Astrocyte (in vitro differentiated cells and primary cell): ENCODE results near the gene KIZ. TPM values are rescaled to one million over a fixed set of nuclear protein-coding genes. Genes with fewer than 3 reads are reported as not detected.

ENCODE experiments used
- DNase-seq: peaks from one replicate; pipeline ENCODE4 v3.0.0-alpha.2; 2010; ENCODE audit warnings: low read depth
- FAIRE-seq: peaks from 2 replicates; lab custom pipeline; 2011; peaks lifted over from hg19 to GRCh38; lab: Jason Lieb, UNC
- H2AFZ ChIP-seq: 2 replicates; pipeline ENCODE4 v1.6.0; 2012; ENCODE audit warnings: low read depth, low read length, inconsistent platforms
- H3K27ac ChIP-seq: 2 replicates; pipeline ENCODE4 v1.5.1; 2011; ENCODE audit warnings: low read depth, low read length, inconsistent platforms
- H3K27me3 ChIP-seq: 2 replicates; pipeline ENCODE4 v1.6.0; 2011; ENCODE audit warnings: low read length, inconsistent platforms; ENCODE audit not compliant: insufficient read depth
- H3K36me3 ChIP-seq: 2 replicates; pipeline ENCODE4 v1.5.1; 2011; ENCODE audit warnings: low read length, inconsistent platforms; ENCODE audit not compliant: insufficient read depth
- H3K4me1 ChIP-seq: 2 replicates; pipeline ENCODE4 v1.5.1; 2011; ENCODE audit warnings: low read length, inconsistent platforms; ENCODE audit not compliant: insufficient read depth
- H3K4me2 ChIP-seq: 2 replicates; pipeline ENCODE4 v1.6.0; 2012; ENCODE audit warnings: low read length, inconsistent platforms
- H3K4me3 ChIP-seq: 2 replicates; pipeline ENCODE4 v1.5.1; 2011; ENCODE audit warnings: low read depth, mild to moderate bottlenecking, low read length, inconsistent platforms; ENCODE audit not compliant: insufficient read depth
- H3K79me2 ChIP-seq: 2 replicates; pipeline ENCODE4 v1.6.0; 2012; ENCODE audit warnings: mild to moderate bottlenecking, low read length, inconsistent platforms; ENCODE audit not compliant: insufficient read depth
- H3K9ac ChIP-seq: 2 replicates; pipeline ENCODE4 v1.6.0; 2012; ENCODE audit warnings: mild to moderate bottlenecking, low read length, inconsistent platforms
- H3K9me3 ChIP-seq: 2 replicates; pipeline ENCODE4 v1.5.1; 2012; ENCODE audit warnings: low read depth, mild to moderate bottlenecking, low read length, inconsistent platforms; ENCODE audit not compliant: insufficient read depth
- H4K20me1 ChIP-seq: 2 replicates; pipeline ENCODE4 v1.6.0; 2012; ENCODE audit warnings: low read length, inconsistent platforms; ENCODE audit not compliant: insufficient read depth
- H3K27ac Mint-ChIP-seq: one replicate; pipeline ENCODE4 v1.8.0; 2021; ENCODE audit warnings: mild to moderate bottlenecking, mixed read lengths; ENCODE audit not compliant: unreplicated experiment
- H3K27me3 Mint-ChIP-seq: one replicate; pipeline ENCODE4 v1.8.0; 2021; ENCODE audit warnings: low read depth, mixed read lengths; ENCODE audit not compliant: unreplicated experiment
- H3K36me3 Mint-ChIP-seq: one replicate; pipeline ENCODE4 v1.8.0; 2021; ENCODE audit warnings: low read depth, mixed read lengths; ENCODE audit not compliant: unreplicated experiment
- H3K4me1 Mint-ChIP-seq: one replicate; pipeline ENCODE4 v1.8.0; 2021; ENCODE audit warnings: low read depth, mixed read lengths; ENCODE audit not compliant: unreplicated experiment
- H3K4me3 Mint-ChIP-seq: one replicate; pipeline ENCODE4 v1.8.0; 2021; ENCODE audit warnings: mild to moderate bottlenecking, moderate library complexity, mixed read lengths; ENCODE audit not compliant: unreplicated experiment
- H3K9me3 Mint-ChIP-seq: one replicate; pipeline ENCODE4 v1.8.0; 2021; ENCODE audit warnings: mild to moderate bottlenecking, mixed read lengths; ENCODE audit not compliant: unreplicated experiment
- CTCF ChIP-seq: IDR thresholded peaks from 2 replicates; pipeline ENCODE4 v1.5.1; 2011; ENCODE audit warnings: low read depth, mild to moderate bottlenecking, inconsistent platforms, low read length, moderate library complexity; ENCODE audit not compliant: insufficient read depth
- EZH2 ChIP-seq: IDR thresholded peaks from 2 replicates; pipeline ENCODE4 v1.6.1; 2012; ENCODE audit warnings: mild to moderate bottlenecking, low read length, inconsistent platforms; ENCODE audit not compliant: insufficient read depth
- total RNA-seq: library from RNA; stranded (reverse); gene quantifications from 2 replicates; pipeline ENCODE4 v1.2.1, GENCODE V29; 2021

Gene KIZ
- total RNA-seq, 1 donor from 2014 or later, result 9.7 TPM

DNA sequence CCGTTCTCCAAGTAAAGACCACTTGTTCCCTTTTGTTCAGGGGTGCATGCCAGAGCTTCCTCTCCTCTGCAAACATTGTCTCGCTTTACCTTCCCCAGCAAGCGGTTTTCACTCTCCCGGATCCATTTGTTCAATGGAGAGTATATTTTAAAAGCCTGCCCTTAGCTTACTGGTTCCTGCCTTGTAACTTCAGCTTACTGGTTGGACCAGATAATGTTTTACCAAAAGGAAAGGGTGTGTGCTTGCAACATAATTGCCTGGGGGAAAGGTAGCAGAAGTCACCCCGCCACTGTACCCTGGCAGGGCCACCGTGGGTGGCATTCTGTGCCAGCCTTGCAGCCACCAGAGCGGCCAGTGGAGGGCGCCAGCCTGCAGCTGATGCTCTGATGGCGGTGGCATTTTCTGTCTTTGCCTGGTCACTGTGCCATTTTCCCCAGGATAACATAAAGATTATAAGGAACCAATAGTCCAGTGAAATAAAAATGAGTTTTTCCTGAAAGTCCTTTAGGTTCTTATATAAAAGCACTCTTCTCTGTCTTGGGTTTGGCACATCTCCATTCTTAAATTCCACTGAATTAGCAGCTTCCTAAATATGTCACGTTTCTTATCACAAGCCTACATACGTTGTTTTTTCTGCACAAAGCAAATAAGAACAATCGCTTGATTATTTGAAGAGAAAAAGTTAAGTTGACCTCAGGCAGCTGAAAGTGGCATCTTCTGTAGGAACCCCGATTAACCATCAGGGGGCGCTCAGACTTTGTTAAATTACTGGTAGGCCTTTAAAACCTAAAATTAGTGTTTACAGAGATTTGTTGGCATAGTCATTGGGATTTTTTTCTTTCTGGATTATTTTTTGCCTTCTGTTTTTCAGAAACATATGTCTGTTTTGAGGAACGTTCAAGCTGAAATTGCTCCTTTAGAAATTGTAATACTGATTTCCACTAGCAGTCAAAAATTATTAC lies 109.9 kb downstream of the KIZ start:
- Histone ChIP-seq H3K27me3 (no peaks in the 10 kb centered on the region), H3K4me2 (peak overlapping the region; percentile 11), H3K9ac (no peak overlapping the region), H3K9me3 (no peaks in the 10 kb centered on the region), H4K20me1 (no peaks in the 10 kb centered on the region), H3K36me3 (no peaks in the 10 kb centered on the region), H3K27ac (no peak overlapping the region), H3K4me3 (no peak overlapping the region), H3K79me2 (no peaks in the 10 kb centered on the region), H2AFZ (no peak overlapping the region), H3K4me1 (no peaks in the 10 kb centered on the region)
- Mint-ChIP-seq H3K4me1 (no peaks in the 10 kb centered on the region), H3K27me3 (peaks cover 8% of the 10 kb centered on the region), H3K9me3 (no peaks in the 10 kb centered on the region), H3K36me3 (peaks cover 4% of the 10 kb centered on the region), H3K4me3 (no peak overlapping the region), H3K27ac (no peak overlapping the region)
- no peak for FAIRE-seq
- DNase-seq, result peak; percentile 25
- TF ChIP-seq CTCF (peak; percentile 81), EZH2 (no peak)

DNA sequence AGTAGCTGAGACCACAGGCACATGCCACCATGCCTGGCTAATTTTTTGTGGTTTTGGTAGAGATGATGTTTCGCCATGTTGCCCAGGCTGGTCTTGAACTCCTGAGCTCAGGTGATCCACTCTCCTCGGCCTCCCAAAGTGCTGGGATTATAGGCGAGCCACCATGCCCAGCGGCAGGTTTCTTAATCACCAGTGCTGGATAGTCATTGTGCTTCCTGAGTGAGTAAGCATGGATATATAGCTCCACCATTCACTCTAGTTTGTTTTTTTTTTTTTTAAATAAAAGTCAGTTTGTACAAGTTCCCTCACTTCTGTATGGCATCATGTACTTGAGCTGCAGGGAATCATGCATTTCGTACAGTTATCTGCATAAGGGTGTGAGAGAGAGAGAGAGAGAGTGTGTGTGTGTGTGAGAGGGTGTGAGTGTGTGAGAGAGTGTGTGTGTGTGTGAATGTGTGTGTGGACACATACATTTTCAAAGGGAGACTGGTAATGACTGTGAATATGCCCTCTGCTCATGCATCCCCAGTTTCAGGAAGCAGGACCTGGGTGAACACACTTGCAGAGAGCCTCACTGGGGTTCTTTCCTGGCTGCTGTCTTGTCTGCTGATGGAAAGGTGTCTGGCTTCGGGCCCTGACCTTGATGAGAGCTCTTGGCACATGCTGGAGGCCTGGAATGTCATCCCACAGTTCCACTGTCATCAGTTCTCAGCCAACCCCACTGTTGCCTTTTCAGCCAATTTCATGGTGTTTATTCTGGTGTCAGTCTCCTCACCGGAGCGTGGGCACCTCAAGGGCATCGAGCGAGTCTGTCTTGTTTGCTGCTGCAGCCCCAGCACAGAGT lies 112.3 kb downstream of the KIZ start:
- H3K4me1 ChIP-seq, result no peaks in the 10 kb centered on the region
- no peak overlapping the region for H3K9ac ChIP-seq
- no peak overlapping the region for H3K4me2 ChIP-seq
- FAIRE-seq (no peak), DNase-seq (no peak)
- no peak overlapping the region for H3K4me3 ChIP-seq
- no peak overlapping the region for H3K27ac ChIP-seq
- H3K4me1 Mint-ChIP-seq, result no peaks in the 10 kb centered on the region
- peaks cover 4% of the 10 kb centered on the region for H3K36me3 Mint-ChIP-seq
- H4K20me1 ChIP-seq, result no peaks in the 10 kb centered on the region
- H3K36me3 ChIP-seq, result no peaks in the 10 kb centered on the region
- no peaks in the 10 kb centered on the region for H3K27me3 ChIP-seq
- H3K79me2 ChIP-seq, result no peaks in the 10 kb centered on the region
- no peaks in the 10 kb centered on the region for H3K9me3 Mint-ChIP-seq
- H3K27ac Mint-ChIP-seq, result peak overlapping the region; percentile 42
- H3K9me3 ChIP-seq, result no peaks in the 10 kb centered on the region
- no peak overlapping the region for H3K4me3 Mint-ChIP-seq
- TF ChIP-seq CTCF (no peak), EZH2 (no peak)
- peaks cover 4% of the 10 kb centered on the region for H3K27me3 Mint-ChIP-seq
- no peak overlapping the region for H2AFZ ChIP-seq
